ENCODE results near the gene ZNF521.

The ZNF521 gene

DNA sequence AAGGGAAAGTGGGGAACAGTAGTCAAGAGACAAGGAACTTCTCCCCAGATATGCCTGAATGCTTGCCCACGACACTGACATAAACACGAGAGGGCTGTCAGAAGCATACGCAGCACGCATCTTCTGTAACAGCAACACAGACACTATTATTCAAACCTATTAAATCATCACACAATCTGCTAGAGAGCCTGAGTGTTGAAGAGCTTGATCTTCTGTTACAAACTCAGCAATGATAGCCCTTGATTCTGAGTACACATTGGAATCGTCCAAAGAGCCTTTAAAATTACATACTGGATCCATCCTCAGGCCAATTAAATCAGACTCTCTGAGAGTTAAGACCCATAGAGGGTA lies 111.6 kb downstream of the ZNF521 start:
- TF ChIP-seq ZNF274 (IDR thresholded peaks at IDR 0.05; ENCODE audit: low read depth, low read length): no peak
- H3K4me3 ChIP-seq (ENCODE audit: low read length): no peak overlapping the region

DNA sequence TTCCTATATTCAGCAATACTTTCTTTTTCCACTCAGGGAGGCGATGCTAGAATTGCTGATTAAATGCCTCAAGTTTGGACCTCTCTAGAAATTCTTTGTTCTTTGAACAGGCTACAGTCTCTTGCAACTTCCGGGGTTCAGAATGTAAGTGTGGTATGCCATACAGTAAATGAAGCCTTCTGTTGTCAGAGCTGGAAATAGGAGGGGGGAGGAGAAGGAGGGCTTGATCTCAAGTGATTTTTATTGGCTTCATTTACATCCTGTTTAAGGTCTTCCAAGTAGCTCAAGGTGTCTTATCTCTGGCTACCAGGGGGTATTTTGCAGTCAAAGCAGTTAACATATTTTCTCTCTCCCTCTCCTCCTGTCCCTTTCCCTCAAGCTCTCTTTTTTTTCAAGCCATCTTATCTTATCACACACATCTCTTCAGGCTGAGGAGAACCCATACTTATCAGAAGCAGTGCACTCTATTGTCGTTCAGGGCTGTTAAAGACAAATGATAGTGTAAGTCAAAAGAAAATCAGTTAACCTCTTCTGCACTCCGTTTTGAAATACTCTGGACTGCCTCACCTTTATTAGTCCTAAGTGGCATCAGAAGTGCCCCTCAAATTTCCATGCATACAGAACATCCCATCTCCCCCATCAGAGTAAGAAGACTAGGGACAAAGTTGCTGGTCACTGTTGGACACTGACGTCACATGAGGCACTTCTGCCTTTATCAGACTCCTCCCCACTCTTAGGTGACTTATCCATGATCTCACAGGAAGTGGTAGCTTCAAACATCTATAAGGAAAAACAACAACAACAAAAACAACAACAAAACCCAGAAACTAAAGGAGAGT lies 112.2 kb downstream of the ZNF521 start:
- H3K4me3 ChIP-seq (ENCODE audit: low read length): no peak overlapping the region
- no peak for TF ChIP-seq ZNF274 (IDR thresholded peaks at IDR 0.05; ENCODE audit: low read depth, low read length)

- no peak for TF ChIP-seq ZNF274 (IDR thresholded peaks at IDR 0.05; ENCODE audit: low read depth, low read length)
- no peak overlapping the region for H3K4me3 ChIP-seq (ENCODE audit: low read length)
Measured at GRCh38 chr18:25239151-25239550, 112.8 kb downstream of the ZNF521 start.

DNA sequence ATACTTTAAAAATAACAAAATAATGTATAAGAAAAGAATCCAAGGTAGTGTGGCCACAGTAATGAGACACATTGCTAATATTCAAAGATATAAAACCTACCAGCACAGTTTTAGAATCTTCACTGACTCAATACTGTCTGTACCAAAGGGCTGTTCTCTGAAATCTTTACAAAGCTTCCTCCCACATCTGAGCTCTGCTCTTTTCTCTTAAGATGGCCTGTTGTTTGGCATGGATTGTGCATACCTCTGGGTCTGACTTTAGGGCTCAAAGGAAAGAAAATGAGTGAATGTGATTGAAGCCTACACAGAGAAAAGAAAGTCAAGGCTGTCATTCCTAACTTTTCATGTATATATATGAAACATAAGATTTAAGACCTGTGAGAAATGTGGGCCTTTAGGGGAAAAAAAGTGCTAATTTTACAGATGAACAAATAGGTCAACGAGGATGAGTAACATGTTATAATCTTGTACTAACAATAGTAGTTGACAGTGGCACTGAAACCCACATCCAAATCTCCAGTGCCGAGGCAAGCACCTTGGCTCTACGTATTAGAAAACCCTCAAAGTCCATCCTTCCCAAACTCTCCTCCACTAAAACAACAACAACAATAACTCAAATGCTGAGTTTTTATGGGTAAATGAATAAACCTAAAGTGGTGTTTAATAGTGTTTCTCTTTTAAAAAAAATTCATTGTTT lies 114.2 kb downstream of the ZNF521 start:
- no peak for TF ChIP-seq ZNF274 (IDR thresholded peaks at IDR 0.05; ENCODE audit: low read depth, low read length)
- H3K4me3 ChIP-seq (ENCODE audit: low read length): no peak overlapping the region

DNA sequence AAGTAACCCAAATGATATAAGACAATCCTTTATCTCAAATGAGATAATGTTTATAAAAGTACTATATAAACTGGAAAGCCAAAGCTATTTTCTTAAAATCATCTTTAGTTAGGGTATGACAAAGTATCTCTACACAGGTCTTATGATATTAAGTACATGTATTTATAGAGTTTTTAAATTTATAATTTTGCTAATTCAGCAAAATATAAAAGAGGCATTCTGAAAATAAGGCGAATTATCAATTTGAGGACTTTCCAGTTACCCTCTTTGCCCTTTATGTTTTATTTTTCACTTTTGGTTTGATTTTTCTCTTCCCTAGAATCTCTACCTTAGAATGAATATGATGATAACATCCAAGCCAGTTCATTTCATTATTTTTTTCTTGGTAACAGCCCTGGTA lies 115.2 kb downstream of the ZNF521 start:
- H3K4me3 ChIP-seq (ENCODE audit: low read length): no peak overlapping the region
- TF ChIP-seq ZNF274 (IDR thresholded peaks at IDR 0.05; ENCODE audit: low read depth, low read length): no peak

DNA sequence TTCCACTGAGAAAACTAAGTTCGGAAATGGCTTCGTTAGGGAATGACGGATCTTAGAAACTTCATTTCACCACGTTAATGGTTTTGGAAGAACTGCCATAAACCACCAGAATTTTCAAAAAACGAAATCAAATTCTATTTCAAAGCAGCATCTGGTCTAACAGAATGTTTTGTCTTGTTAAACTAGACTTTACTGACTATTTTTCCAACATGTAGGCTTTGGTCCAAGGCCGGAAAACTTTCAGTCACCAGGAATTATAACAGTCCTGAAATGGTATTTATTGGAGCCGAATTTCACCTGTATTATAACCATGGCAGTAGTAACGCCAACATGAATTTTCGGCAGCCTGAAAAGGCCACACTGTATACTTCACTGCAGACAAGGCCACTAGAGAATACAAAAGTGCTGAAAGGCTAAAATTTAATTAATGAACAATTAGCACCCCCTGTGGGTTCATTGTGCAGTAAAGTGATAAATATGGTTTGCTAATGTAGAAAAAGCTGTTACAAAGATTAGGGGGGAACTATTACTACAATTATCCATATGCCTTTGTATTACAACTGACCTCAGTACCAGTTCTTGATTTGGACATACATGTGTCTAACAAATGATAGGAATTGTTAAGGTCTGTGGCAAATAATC lies 116.4 kb downstream of the ZNF521 start:
- H3K4me3 ChIP-seq (ENCODE audit: low read length): no peak overlapping the region
- TF ChIP-seq ZNF274 (IDR thresholded peaks at IDR 0.05; ENCODE audit: low read depth, low read length): no peak

- no peak overlapping the region for H3K4me3 ChIP-seq (ENCODE audit: low read length)
- TF ChIP-seq ZNF274 (IDR thresholded peaks at IDR 0.05; ENCODE audit: low read depth, low read length): no peak
Measured at GRCh38 chr18:25234740-25235345, 117.1 kb downstream of the ZNF521 start.

DNA sequence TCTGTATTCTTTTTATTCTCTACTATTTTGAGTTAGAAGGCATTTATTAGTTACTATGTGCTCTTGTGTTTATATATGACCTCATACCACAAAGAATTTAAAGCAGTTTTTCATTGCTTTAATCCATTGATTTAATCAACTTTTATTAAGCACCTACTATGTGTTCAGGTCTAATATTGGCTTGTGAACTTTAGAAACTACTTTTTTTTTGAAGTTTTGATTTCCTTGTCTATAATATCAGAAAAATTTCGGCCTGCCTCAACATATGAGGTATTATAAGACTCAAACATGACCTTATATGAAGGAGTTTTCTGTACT lies 117.7 kb downstream of the ZNF521 start:
- H3K4me3 ChIP-seq (ENCODE audit: low read length): no peak overlapping the region
- no peak for TF ChIP-seq ZNF274 (IDR thresholded peaks at IDR 0.05; ENCODE audit: low read depth, low read length)

DNA sequence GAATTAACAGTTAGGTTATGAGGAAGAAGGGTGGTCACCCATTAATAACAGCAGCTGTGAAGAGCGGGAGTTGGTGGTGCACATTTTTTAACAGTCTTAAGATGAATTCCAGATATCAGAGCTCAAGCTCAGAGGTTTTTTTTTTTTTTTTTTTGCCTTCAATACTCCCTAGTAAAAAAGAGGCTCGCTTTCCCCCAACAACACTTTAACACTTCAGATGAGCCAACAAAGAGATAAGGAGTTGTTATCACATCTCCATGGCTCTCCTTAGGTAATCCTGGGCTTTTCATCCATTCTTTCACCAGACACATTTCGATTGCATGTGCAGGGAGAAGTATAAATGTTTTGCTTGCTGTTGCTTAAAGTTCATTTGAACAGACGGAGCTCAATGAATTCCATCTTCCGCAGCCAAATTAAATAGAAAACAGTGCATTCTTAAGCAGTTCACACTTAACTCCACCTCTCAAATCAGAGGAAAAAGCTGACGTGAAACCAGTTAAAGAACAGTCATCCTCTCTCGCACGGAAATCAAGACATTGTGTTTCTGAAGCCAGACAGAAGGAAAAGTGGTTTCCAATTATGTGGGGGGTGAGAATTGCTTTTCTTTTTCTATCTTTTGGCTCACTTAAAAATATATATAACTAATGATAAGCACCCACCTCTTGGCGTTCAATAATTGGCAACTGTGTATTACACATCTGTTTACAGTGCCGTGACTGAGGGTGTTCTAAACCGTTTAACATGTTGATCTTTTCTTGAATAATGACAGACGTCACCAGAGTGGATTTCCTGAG lies 118.2 kb downstream of the ZNF521 start:
- no peak for TF ChIP-seq ZNF274 (IDR thresholded peaks at IDR 0.05; ENCODE audit: low read depth, low read length)
- H3K4me3 ChIP-seq (ENCODE audit: low read length): no peak overlapping the region

GRCh38 chr18:25231327-25231691 lies 120.7 kb downstream of the ZNF521 start:
- no peak overlapping the region; the same call in 1 of the 2 replicates for H3K4me3 ChIP-seq (ENCODE audit: low read length)
- no peak for TF ChIP-seq ZNF274 (IDR thresholded peaks at IDR 0.05; ENCODE audit: low read depth, low read length)

- no peak for TF ChIP-seq ZNF274 (IDR thresholded peaks at IDR 0.05; ENCODE audit: low read depth, low read length)
- no peak overlapping the region; the same call in 1 of the 2 replicates for H3K4me3 ChIP-seq (ENCODE audit: low read length)
Measured at GRCh38 chr18:25230658-25231326, 121.2 kb downstream of the ZNF521 start.

- TF ChIP-seq ZNF274 (IDR thresholded peaks at IDR 0.05; ENCODE audit: low read depth, low read length): no peak
- H3K4me3 ChIP-seq (ENCODE audit: low read length): no peak overlapping the region
Measured at GRCh38 chr18:25229920-25230319, 122.0 kb downstream of the ZNF521 start.

GRCh38 chr18:25229081-25229480 lies 122.9 kb downstream of the ZNF521 start:
- TF ChIP-seq ZNF274 (IDR thresholded peaks at IDR 0.05; ENCODE audit: low read depth, low read length): no peak
- H3K4me3 ChIP-seq (ENCODE audit: low read length): no peak overlapping the region
